Spleen (tissue), 11 donors: ENCODE results near the gene SLC5A12. TPM values are rescaled to one million over a fixed set of nuclear protein-coding genes. Genes with fewer than 3 reads are reported as not detected.

ENCODE experiments used
- DNase-seq: peaks from one replicate; pipeline ENCODE4 v3.0.0-alpha.2; 2020
- H3K27ac ChIP-seq, 8 donors: fragments of 200-600 bp; sonication (generic) in 7 of 8; 1 replicate in 4 of 8; 2 replicates in 4 of 8; pipeline versions ENCODE4 v1.5.0 to v1.8.0; 2016 to 2021; ENCODE audit warnings: inconsistent platforms in 4 of 8, mild to moderate bottlenecking in 4 of 8, moderate library complexity in 1 of 8
- H3K27me3 ChIP-seq, 7 donors: fragments of 200-600 bp; sonication (generic) in 6 of 7; replicated peaks in 1 of 7; 1 replicate in 4 of 7; 2 replicates in 3 of 7; pipeline versions ENCODE4 v1.5.0 to v1.8.0; 2016 to 2021; ENCODE audit warnings: inconsistent platforms in 3 of 7, mild to moderate bottlenecking in 1 of 7
- H3K36me3 ChIP-seq, 6 donors: fragments of 200-600 bp; sonication (generic) in 5 of 6; 1 replicate in 4 of 6; 2 replicates in 2 of 6; pipeline versions ENCODE4 v1.5.0 to v1.8.0; 2016 to 2021; ENCODE audit warnings: inconsistent platforms in 2 of 6
- H3K4me1 ChIP-seq, 6 donors: fragments of 200-600 bp; sonication (generic) in 5 of 6; 1 replicate in 3 of 6; 2 replicates in 3 of 6; pipeline versions ENCODE4 v1.5.0 to v1.8.0; 2016 to 2021; ENCODE audit warnings: inconsistent platforms in 3 of 6
- H3K4me3 ChIP-seq, 8 donors: fragments of 200-600 bp; sonication (generic) in 7 of 8; 1 replicate in 4 of 8; 2 replicates in 4 of 8; pipeline versions ENCODE4 v1.5.0 to v1.8.0; 2016 to 2021; ENCODE audit warnings: inconsistent platforms in 4 of 8, mild to moderate bottlenecking in 4 of 8, moderate library complexity in 2 of 8
- H3K9me3 ChIP-seq, 8 donors: fragments of 200-600 bp; sonication (generic) in 7 of 8; 1 replicate in 4 of 8; 2 replicates in 4 of 8; pipeline versions ENCODE4 v1.5.0 to v1.8.0; 2016 to 2021; ENCODE audit warnings: inconsistent platforms in 4 of 8
- POLR2A ChIP-seq, 3 donors: fragments of 450-650 bp; IDR thresholded peaks; one replicate each; pipeline ENCODE4 v1.5.1; 2017; ENCODE audit warnings: antibody characterized with exemption in 3 of 3, mild to moderate bottlenecking in 1 of 3
- POLR2AphosphoS5 ChIP-seq, 3 donors: sonication (generic); formaldehyde crosslinking; IDR thresholded peaks; one replicate each; pipeline ENCODE4 v1.5.1; 2017; ENCODE audit warnings: antibody characterized with exemption in 3 of 3
- WGBS, 5 donors: extraction: QIAGEN DNeasy Blood & Tissue Kit in 3 of 5; methylation state at CpG; one replicate each; pipeline versions ENCODE4 v1.1.5 to v1.1.7; 2013 to 2018; 5-methylcytosine and 5-hydroxymethylcytosine counted together
- intact Hi-C: fragments of 100-400 bp; cut with DNase I; formaldehyde crosslinking; loops from one replicate; pipeline ENCODE4 v1.15.0; 2023; ENCODE audit warnings: low total_unique reads
- polyA plus RNA-seq, 3 donors: library from polyadenylated mRNA; stranded (reverse); fragments of 200-250 nt; gene quantifications; one replicate each; pipeline ENCODE4 v1.2.1, GENCODE V29; 2013
- total RNA-seq, 7 donors: library from RNA; depleted of rRNA in 3 of 7; stranded (reverse); fragments of >200 nt in 3 of 7; fragmentation: NEBNext Ultra II Directional in 4 of 7; extraction: Animal tissue kit (Norgen Biotek cat#: 25700) in 4 of 7; gene quantifications; one replicate each; pipeline versions ENCODE4 v1.1.0 to v1.2.1, GENCODE V29; 2016 to 2021
- TF ChIP-seq, protein P1 (sequence below), 11 experiments: fragments of 200-600 bp in 7 of 11; fragments of 450-650 bp in 4 of 11; sonication (generic) in 4 of 11; IDR thresholded peaks in 8 of 11; conservative IDR thresholded peaks in 3 of 11; 1 replicate in 7 of 11; 2 replicates in 4 of 11; pipeline versions ENCODE4 v1.4.0 to v1.8.0; 2016 to 2021; ENCODE audit warnings: antibody characterized with exemption in 11 of 11, inconsistent platforms in 4 of 11, mild to moderate bottlenecking in 1 of 11
- donor health status: healthy with polysubstance abuse.
- donor health status: DM: no; HTN: no; CAD: no; lungs with moderate emphysema.
- donor health status: DM: no; HTN: no; CAD: no.
- donor health status: Bipolar disorder and iron deficiency.
- donor health status: healthy.
- donor health status: DM: no; HTN: no; CAD: no.
- donor health status: DM: yes; HTN: yes; CAD: no.

The SLC5A12 gene
- total and polyA plus RNA-seq, 10 donors, result 0.05 to 1.3 (median 0.54) TPM; not detected in 3

- Histone ChIP-seq H3K4me3 (no peak overlapping the region), H3K9me3 (no peaks in the 10 kb centered on the region), H3K4me1 (no peaks in the 10 kb centered on the region), H3K27ac (no peak overlapping the region), H3K36me3 (no peaks in the 10 kb centered on the region), H3K27me3 (no peaks in the 10 kb centered on the region)
- intact Hi-C loops, result no loop called here
- TF ChIP-seq POLR2AphosphoS5 (IDR thresholded peaks at IDR 0.05), result no peak
- DNase-seq, result no peak
- WGBS, 5 donors, result 75 to 87% (median 86%) methylated on average over 1 of the region's 1 CpG
Measured at GRCh38 chr11:26706181-26706580, 15.7 kb downstream of the SLC5A12 start.

DNA sequence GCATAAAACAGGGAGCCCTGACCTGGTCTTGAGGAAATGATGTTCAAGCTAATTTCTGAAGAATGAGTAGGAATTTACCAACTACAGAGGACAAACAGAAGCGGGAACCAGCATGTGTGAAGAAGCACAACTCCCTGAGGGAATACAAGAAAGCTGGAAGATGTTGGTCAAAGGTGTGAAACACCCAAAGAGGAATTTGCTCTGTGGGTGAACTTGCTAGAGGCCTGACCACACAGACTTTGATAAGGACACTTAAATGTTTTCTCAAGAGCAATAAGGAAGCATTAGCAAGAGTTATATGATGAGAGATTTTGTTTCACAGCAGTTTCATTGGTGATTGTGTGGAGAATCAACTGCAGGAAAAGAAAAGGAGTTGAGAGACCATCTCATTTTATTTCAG is 17.6 kb downstream of the SLC5A12 start:
- no peak for DNase-seq
- intact Hi-C loops, result no loop called here

GRCh38 chr11:26703411-26704191 is 18.3 kb downstream of the SLC5A12 start:
- H3K27me3 ChIP-seq, result no peaks in the 10 kb centered on the region
- DNase-seq, result no peak
- no peak overlapping the region for H3K27ac ChIP-seq
- H3K4me1 ChIP-seq, result no peaks in the 10 kb centered on the region
- 70 to 79% (median 75%) methylated on average over 5 of the region's 5 CpGs for WGBS, 5 donors
- TF ChIP-seq, protein P1, sequence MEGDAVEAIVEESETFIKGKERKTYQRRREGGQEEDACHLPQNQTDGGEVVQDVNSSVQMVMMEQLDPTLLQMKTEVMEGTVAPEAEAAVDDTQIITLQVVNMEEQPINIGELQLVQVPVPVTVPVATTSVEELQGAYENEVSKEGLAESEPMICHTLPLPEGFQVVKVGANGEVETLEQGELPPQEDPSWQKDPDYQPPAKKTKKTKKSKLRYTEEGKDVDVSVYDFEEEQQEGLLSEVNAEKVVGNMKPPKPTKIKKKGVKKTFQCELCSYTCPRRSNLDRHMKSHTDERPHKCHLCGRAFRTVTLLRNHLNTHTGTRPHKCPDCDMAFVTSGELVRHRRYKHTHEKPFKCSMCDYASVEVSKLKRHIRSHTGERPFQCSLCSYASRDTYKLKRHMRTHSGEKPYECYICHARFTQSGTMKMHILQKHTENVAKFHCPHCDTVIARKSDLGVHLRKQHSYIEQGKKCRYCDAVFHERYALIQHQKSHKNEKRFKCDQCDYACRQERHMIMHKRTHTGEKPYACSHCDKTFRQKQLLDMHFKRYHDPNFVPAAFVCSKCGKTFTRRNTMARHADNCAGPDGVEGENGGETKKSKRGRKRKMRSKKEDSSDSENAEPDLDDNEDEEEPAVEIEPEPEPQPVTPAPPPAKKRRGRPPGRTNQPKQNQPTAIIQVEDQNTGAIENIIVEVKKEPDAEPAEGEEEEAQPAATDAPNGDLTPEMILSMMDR (IDR thresholded peaks at IDR 0.05 in 8 of 11, conservative IDR thresholded peaks at IDR 0.05 in 3 of 11), result no peak
- TF ChIP-seq POLR2A (IDR thresholded peaks at IDR 0.05) (no peak), POLR2AphosphoS5 (IDR thresholded peaks at IDR 0.05) (no peak)
- H3K4me3 ChIP-seq, result no peak overlapping the region
- H3K9me3 ChIP-seq, result no peaks in the 10 kb centered on the region
- intact Hi-C loops, result no loop called here
- no peaks in the 10 kb centered on the region for H3K36me3 ChIP-seq

More for the DNA sequence above, 17.6 kb downstream of the SLC5A12 start:
- H3K4me3 ChIP-seq, result no peak overlapping the region
- H3K27me3 ChIP-seq, result no peaks in the 10 kb centered on the region
- H3K4me1 ChIP-seq, result no peaks in the 10 kb centered on the region
- TF ChIP-seq, protein P1 (IDR thresholded peaks at IDR 0.05 in 8 of 11, conservative IDR thresholded peaks at IDR 0.05 in 3 of 11), result no peak
- TF ChIP-seq POLR2A (IDR thresholded peaks at IDR 0.05) (no peak), POLR2AphosphoS5 (IDR thresholded peaks at IDR 0.05) (no peak)
- 73 to 87% (median 79%) methylated on average over 1 of the region's 1 CpG for WGBS, 5 donors
- H3K9me3 ChIP-seq, result no peaks in the 10 kb centered on the region
- H3K36me3 ChIP-seq, result no peaks in the 10 kb centered on the region
- H3K27ac ChIP-seq, result no peak overlapping the region

DNA sequence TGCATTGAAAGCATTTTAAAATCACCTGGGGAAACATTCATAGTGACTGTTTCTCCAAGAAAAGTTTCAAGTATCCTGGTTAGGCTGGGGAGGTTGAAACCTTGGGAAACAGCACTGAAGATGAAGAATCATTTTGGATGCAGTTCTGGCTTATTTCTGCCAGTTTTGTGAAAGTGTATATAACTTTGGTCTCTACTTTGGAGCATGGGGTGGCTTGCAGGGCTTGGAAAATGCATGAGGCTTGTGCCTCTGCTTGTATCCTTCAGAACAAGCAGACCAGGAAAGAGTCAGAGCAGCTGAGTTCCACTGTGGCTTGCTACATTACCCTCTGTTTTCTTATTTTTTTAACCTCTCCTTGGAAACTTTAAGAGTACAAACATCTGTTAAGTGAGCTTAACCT is 19.5 kb downstream of the SLC5A12 start:
- intact Hi-C loops, result no loop called here
- TF ChIP-seq POLR2A (IDR thresholded peaks at IDR 0.05) (no peak), POLR2AphosphoS5 (IDR thresholded peaks at IDR 0.05) (no peak)
- TF ChIP-seq, protein P1 (IDR thresholded peaks at IDR 0.05 in 8 of 11, conservative IDR thresholded peaks at IDR 0.05 in 3 of 11), result no peak
- H3K4me3 ChIP-seq, result no peak overlapping the region

More for the DNA sequence above, 19.5 kb downstream of the SLC5A12 start:
- Histone ChIP-seq H3K4me1 (no peaks in the 10 kb centered on the region), H3K36me3 (no peaks in the 10 kb centered on the region), H3K9me3 (no peaks in the 10 kb centered on the region), H3K27ac (no peak overlapping the region), H3K27me3 (no peaks in the 10 kb centered on the region)
- no peak for DNase-seq
